Measurements from ENCODE around the gene PLXNB3.

Gene PLXNB3

DNA sequence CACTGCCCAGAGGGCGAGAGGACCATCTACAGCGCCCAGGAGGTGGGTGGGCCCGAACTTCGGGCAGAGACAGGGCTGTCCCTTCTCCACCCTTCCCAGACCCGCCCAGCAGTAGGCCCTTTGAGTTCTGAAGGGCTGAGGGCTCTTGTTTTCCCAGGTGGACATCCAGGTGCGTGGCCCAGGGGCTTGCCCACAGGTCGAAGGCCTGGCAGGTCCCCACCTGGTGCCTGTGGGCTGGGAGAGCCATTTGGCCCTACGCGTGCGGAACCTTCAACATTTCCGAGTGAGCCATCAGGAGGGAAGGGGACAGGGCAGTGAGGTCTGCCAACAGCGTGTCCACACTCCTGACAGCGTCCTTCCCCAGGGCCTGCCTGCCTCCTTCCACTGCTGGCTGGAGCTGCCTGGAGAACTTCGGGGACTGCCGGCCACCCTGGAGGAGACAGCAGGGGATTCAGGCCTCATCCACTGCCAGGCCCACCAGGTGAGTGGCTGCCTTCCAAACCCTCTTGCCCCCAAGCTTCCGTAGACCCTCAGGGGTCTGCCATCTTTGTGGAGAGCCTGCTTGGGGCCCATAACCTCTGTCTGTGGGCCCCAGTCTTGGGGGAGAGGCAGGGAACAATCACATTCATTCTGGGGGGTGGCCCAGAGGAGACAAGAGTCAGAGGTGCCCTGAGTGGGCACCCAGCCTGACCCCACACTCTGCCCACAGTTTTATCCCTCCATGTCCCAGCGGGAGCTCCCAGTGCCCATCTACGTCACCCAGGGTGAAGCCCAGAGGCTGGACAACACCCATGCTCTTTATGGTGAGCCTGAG, 6.8 kb downstream of the PLXNB3 start:
- Histone ChIP-seq H3K4me1 (ENCODE audit: control insufficient read depth, insufficient read depth, low read length) (no peaks in the 10 kb centered on the region), H3K27me3 (ENCODE audit: control insufficient read depth, insufficient read depth, low read length) (no peaks in the 10 kb centered on the region), H3K4me3 (ENCODE audit: low read depth, low read length) (no peak overlapping the region), H3K36me3 (ENCODE audit: control insufficient read depth, insufficient read depth, low read length) (no peaks in the 10 kb centered on the region), H3K9me3 (ENCODE audit: control insufficient read depth, insufficient read depth, low read length) (peaks cover 28% of the 10 kb centered on the region; the same call in 1 of the 2 replicates), H3K9ac (ENCODE audit: low read depth, low read length) (no peak overlapping the region), H3K27ac (ENCODE audit: low read depth, low read length) (no peak overlapping the region)

DNA sequence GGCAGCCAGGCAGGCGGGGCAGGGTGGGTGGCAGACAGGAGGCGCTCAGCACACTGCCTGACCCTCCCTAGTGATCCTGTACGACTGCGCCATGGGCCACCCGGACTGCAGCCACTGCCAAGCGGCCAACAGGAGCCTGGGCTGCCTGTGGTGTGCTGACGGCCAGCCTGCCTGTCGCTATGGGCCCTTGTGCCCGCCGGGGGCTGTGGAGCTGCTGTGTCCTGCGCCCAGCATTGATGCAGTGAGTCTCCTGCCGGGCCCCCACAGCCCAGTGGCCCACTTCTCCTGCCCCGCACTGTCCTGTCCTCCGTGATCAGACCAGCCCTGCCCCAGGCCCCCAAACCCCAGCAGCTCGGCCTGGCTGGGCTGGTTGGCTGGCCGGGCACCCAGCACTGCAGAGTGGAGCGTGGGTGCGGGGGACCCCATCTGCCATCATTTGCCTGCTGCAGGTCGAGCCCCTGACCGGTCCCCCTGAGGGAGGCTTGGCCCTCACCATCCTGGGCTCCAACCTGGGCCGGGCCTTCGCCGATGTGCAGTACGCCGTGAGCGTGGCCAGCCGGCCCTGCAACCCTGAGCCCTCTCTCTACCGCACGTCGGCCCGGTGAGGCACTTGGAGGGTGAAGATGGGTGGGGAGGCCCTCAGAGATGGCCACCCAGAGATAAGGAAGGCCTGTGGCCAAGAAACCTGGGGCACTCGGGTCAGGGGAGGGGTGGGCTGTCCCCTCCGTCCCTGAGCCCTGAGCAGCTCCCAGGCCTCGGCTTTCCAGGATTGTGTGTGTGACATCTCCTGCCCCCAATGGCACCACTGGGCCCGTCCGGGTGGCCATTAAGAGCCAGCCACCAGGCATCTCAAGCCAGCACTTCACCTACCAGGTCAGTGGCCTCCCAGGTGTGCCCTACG, 7.6 kb downstream of the PLXNB3 start:
- Histone ChIP-seq H3K9ac (ENCODE audit: low read depth, low read length) (no peak overlapping the region), H3K4me1 (ENCODE audit: control insufficient read depth, insufficient read depth, low read length) (no peaks in the 10 kb centered on the region), H3K4me3 (ENCODE audit: low read depth, low read length) (no peak overlapping the region), H3K36me3 (ENCODE audit: control insufficient read depth, insufficient read depth, low read length) (no peaks in the 10 kb centered on the region), H3K27me3 (ENCODE audit: control insufficient read depth, insufficient read depth, low read length) (no peaks in the 10 kb centered on the region), H3K9me3 (ENCODE audit: control insufficient read depth, insufficient read depth, low read length) (peaks cover 28% of the 10 kb centered on the region; the same call in 1 of the 2 replicates), H3K27ac (ENCODE audit: low read depth, low read length) (no peak overlapping the region)

DNA sequence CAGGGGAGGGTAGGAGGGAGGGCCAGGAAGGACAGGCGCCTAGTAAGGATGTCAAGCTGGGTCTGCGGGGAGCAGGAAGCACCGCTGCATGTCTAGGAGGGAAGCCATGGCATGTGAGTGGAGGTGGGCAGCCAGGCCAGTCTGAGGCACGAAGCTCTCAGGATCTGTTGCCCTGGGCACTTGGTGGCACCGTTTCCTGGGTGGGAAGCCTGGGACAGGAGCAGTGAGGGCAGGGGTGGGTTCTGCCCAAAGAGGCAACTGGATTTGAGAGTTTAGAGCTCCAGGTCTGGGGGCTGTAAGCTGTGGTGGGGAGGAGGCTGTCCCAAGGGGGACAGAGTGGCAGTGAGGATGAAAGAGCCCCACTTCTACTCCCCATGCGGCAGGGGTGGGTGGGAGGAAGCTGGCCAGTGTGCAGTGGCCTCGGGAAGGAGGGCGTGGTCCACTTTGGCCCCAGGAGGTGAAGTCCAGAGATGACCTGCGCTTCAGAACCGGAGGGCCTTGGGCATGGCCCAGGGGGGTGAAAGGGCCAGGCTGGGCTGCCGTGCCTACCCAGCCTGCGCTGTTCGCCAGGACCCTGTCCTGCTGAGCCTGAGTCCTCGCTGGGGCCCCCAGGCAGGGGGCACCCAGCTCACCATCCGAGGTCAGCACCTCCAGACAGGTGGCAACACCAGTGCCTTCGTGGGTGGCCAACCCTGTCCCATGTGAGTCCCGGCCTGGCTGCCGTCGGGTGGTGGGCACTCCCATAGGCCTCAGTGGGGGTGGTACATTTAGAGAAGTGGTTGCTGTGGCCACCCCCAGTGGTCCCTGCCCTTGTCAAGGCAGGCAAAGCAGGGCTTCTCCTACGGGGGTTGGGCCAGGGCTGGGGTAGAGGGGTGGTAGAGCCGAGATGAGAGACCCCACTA, 8.5 kb downstream of the PLXNB3 start:
- peaks cover 28% of the 10 kb centered on the region; the same call in 1 of the 2 replicates for H3K9me3 ChIP-seq (ENCODE audit: control insufficient read depth, insufficient read depth, low read length)
- H3K4me1 ChIP-seq (ENCODE audit: control insufficient read depth, insufficient read depth, low read length): no peaks in the 10 kb centered on the region
- H3K27ac ChIP-seq (ENCODE audit: low read depth, low read length): no peak overlapping the region
- H3K9ac ChIP-seq (ENCODE audit: low read depth, low read length): no peak overlapping the region
- no peaks in the 10 kb centered on the region for H3K36me3 ChIP-seq (ENCODE audit: control insufficient read depth, insufficient read depth, low read length)
- no peak overlapping the region for H3K4me3 ChIP-seq (ENCODE audit: low read depth, low read length)
- no peaks in the 10 kb centered on the region for H3K27me3 ChIP-seq (ENCODE audit: control insufficient read depth, insufficient read depth, low read length)

DNA sequence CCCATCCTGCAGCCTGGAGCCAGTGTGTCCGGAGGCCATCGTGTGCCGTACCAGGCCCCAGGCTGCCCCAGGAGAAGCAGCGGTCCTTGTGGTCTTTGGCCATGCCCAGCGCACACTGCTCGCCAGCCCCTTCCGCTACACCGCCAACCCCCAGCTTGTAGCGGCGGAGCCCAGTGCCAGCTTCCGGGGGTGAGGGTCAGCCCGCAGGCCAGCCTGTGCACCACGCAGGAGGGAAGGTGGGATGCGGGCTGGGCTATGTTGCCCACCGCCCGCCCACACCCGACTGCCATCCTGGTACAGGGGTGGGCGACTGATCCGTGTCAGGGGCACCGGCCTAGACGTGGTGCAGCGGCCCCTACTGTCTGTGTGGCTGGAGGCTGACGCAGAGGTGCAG, 9.2 kb downstream of the PLXNB3 start:
- Histone ChIP-seq H3K27me3 (ENCODE audit: control insufficient read depth, insufficient read depth, low read length) (no peaks in the 10 kb centered on the region), H3K36me3 (ENCODE audit: control insufficient read depth, insufficient read depth, low read length) (no peaks in the 10 kb centered on the region), H3K27ac (ENCODE audit: low read depth, low read length) (no peak overlapping the region), H3K4me1 (ENCODE audit: control insufficient read depth, insufficient read depth, low read length) (no peaks in the 10 kb centered on the region), H3K9ac (ENCODE audit: low read depth, low read length) (no peak overlapping the region), H3K4me3 (ENCODE audit: low read depth, low read length) (no peak overlapping the region), H3K9me3 (ENCODE audit: control insufficient read depth, insufficient read depth, low read length) (peaks cover 28% of the 10 kb centered on the region; the same call in 1 of the 2 replicates)

DNA sequence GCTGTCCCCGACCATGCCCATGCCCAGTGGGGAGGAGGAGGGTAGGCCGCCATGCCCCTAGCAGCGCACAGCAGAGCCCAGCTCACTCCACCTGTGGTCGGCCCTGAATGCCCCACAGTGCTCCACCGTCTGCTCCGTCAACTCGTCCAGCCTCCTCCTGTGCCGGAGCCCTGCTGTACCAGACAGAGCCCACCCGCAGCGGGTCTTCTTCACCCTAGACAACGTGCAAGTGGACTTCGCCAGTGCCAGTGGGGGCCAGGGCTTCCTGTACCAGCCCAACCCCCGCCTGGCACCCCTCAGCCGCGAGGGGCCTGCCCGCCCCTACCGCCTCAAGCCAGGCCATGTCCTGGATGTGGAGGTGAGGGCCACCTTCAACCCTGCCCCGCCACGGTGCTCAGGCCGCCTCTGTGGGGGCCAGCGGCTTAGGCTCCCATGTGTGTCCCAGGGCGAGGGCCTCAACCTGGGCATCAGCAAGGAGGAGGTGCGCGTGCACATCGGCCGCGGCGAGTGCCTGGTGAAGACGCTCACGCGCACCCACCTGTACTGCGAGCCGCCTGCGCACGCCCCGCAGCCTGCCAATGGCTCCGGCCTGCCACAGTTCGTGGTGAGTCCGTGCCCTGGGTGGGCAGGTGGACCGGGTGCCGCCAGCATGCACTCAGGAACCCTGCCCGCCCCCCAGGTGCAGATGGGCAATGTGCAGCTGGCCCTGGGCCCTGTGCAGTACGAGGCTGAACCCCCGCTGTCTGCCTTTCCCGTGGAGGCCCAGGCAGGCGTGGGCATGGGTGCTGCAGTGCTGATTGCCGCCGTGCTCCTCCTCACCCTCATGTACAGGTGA, 9.9 kb downstream of the PLXNB3 start:
- Histone ChIP-seq H3K4me3 (ENCODE audit: low read depth, low read length) (no peak overlapping the region), H3K9ac (ENCODE audit: low read depth, low read length) (no peak overlapping the region), H3K9me3 (ENCODE audit: control insufficient read depth, insufficient read depth, low read length) (peaks cover 25% of the 10 kb centered on the region; the same call in 1 of the 2 replicates), H3K4me1 (ENCODE audit: control insufficient read depth, insufficient read depth, low read length) (no peaks in the 10 kb centered on the region), H3K36me3 (ENCODE audit: control insufficient read depth, insufficient read depth, low read length) (no peaks in the 10 kb centered on the region), H3K27ac (ENCODE audit: low read depth, low read length) (no peak overlapping the region), H3K27me3 (ENCODE audit: control insufficient read depth, insufficient read depth, low read length) (no peaks in the 10 kb centered on the region)

DNA sequence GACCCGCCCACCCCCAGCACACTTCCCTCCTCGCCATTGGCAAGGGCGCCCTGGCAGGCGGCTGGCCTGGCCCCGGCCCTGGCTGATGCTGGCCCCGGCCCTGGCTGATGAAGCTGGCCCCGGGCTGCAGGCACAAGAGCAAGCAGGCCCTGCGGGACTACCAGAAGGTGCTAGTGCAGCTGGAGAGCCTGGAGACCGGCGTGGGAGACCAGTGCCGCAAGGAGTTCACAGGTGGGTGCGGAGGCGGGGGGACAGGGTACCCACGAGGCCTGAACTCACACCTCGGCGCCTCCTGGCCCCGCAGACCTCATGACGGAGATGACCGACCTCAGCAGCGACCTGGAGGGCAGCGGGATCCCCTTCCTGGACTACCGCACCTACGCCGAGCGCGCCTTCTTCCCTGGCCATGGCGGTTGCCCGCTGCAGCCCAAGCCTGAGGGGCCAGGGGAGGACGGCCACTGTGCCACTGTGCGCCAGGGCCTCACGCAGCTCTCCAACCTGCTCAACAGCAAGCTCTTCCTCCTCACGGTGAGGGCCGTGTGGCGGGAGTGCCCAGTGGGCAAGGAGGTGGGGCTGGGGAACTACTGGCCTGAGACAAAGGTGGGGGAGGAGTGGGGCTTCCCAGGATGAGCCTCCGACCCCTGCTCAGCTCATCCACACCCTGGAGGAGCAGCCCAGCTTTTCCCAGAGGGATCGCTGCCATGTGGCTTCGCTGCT, 10.7 kb downstream of the PLXNB3 start:
- no peaks in the 10 kb centered on the region for H3K36me3 ChIP-seq (ENCODE audit: control insufficient read depth, insufficient read depth, low read length)
- H3K4me1 ChIP-seq (ENCODE audit: control insufficient read depth, insufficient read depth, low read length): no peaks in the 10 kb centered on the region
- H3K9me3 ChIP-seq (ENCODE audit: control insufficient read depth, insufficient read depth, low read length): peaks cover 22% of the 10 kb centered on the region; the same call in 1 of the 2 replicates
- H3K27ac ChIP-seq (ENCODE audit: low read depth, low read length): no peak overlapping the region
- no peaks in the 10 kb centered on the region for H3K27me3 ChIP-seq (ENCODE audit: control insufficient read depth, insufficient read depth, low read length)
- H3K9ac ChIP-seq (ENCODE audit: low read depth, low read length): no peak overlapping the region
- H3K4me3 ChIP-seq (ENCODE audit: low read depth, low read length): no peak overlapping the region

DNA sequence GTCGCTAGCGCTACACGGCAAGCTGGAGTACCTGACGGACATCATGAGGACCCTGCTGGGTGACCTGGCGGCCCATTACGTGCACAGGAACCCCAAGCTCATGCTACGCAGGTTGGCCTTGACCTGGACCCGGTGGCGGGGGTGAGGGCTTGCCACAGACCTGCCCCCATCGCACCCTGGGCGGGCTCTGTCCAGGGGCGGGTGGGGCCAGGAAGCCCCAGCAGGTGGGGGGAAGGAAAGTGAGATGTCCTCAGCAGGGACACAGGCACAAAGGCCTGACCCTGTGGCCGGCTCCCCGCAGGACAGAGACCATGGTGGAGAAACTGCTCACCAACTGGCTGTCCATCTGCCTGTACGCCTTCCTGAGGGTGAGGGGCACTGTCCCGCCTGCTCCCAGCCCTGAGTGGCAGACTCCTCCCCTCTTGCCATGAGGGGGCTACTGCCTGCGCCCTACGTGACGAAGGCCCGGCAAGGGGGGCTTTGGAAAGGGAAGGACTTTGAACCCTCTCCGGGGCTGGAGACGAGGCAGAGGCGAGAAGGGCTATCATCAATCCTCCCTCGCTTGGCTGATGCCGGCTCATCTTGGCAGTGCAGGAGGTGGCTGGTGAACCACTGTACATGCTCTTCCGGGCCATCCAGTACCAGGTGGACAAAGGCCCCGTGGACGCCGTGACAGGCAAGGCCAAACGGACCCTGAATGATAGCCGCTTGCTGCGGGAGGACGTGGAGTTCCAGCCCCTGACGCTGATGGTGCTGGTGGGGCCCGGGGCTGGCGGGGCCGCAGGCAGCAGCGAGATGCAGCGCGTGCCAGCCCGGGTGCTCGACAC, 11.5 kb downstream of the PLXNB3 start:
- no peak overlapping the region for H3K4me3 ChIP-seq (ENCODE audit: low read depth, low read length)
- H3K27ac ChIP-seq (ENCODE audit: low read depth, low read length): no peak overlapping the region
- no peaks in the 10 kb centered on the region for H3K36me3 ChIP-seq (ENCODE audit: control insufficient read depth, insufficient read depth, low read length)
- H3K9ac ChIP-seq (ENCODE audit: low read depth, low read length): no peak overlapping the region
- H3K4me1 ChIP-seq (ENCODE audit: control insufficient read depth, insufficient read depth, low read length): no peaks in the 10 kb centered on the region
- H3K27me3 ChIP-seq (ENCODE audit: control insufficient read depth, insufficient read depth, low read length): no peaks in the 10 kb centered on the region
- peaks cover 16% of the 10 kb centered on the region; the same call in 1 of the 2 replicates for H3K9me3 ChIP-seq (ENCODE audit: control insufficient read depth, insufficient read depth, low read length)

DNA sequence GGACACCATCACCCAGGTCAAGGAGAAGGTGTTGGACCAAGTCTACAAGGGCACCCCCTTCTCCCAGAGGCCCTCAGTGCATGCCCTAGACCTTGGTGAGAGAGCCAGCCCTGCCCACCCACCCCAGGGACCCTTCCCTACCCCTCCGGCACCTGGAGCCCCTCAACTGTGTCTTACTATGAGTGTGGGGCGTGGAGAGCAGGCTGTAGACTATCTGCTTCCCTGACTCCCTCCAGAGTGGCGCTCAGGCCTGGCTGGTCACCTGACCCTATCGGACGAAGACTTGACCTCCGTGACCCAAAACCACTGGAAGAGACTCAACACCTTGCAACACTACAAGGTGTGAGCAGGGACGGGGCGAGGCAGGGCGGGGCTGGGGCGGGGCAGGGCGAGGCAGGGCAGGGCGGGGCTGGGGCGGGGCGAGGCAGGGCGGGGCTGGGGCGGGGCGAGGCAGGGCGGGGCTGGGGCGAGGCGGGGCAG, 12.1 kb downstream of the PLXNB3 start:
- no peaks in the 10 kb centered on the region for H3K4me1 ChIP-seq (ENCODE audit: control insufficient read depth, insufficient read depth, low read length)
- no peak overlapping the region for H3K27ac ChIP-seq (ENCODE audit: low read depth, low read length)
- H3K9ac ChIP-seq (ENCODE audit: low read depth, low read length): no peak overlapping the region
- no peaks in the 10 kb centered on the region for H3K27me3 ChIP-seq (ENCODE audit: control insufficient read depth, insufficient read depth, low read length)
- H3K9me3 ChIP-seq (ENCODE audit: control insufficient read depth, insufficient read depth, low read length): peaks cover 15% of the 10 kb centered on the region; the same call in 1 of the 2 replicates
- no peak overlapping the region for H3K4me3 ChIP-seq (ENCODE audit: low read depth, low read length)
- H3K36me3 ChIP-seq (ENCODE audit: control insufficient read depth, insufficient read depth, low read length): no peaks in the 10 kb centered on the region

DNA sequence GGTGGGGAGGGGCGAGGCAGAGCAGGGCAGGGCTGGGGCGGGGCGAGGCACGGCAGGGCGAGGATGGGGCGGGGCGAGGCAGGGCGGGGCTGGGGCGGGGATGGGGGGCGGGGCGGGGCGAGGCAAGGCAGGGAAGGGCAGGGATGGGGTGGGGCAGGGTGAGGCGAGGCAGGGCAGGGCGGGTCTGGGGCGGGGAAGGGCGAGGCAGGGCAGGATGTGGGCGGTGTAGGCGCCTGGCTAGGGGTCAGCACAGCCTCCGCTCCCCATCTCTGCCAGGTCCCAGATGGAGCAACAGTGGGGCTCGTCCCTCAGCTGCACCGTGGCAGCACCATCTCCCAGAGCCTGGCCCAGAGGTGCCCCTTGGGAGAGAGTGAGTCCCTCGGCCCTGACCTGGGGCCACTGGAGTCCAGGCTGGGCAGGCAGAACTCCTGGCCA, 12.6 kb downstream of the PLXNB3 start:
- Histone ChIP-seq H3K9me3 (ENCODE audit: control insufficient read depth, insufficient read depth, low read length) (peaks cover 10% of the 10 kb centered on the region; the same call in 1 of the 2 replicates), H3K4me3 (ENCODE audit: low read depth, low read length) (no peak overlapping the region), H3K36me3 (ENCODE audit: control insufficient read depth, insufficient read depth, low read length) (no peaks in the 10 kb centered on the region), H3K27me3 (ENCODE audit: control insufficient read depth, insufficient read depth, low read length) (no peaks in the 10 kb centered on the region), H3K4me1 (ENCODE audit: control insufficient read depth, insufficient read depth, low read length) (no peaks in the 10 kb centered on the region), H3K9ac (ENCODE audit: low read depth, low read length) (no peak overlapping the region), H3K27ac (ENCODE audit: low read depth, low read length) (no peak overlapping the region)
